CD4-positive, alpha-beta T cell treated with Interleukin-12 subunit alpha and Interleukin-12 subunit beta, for 1 hour (primary cell): ENCODE data around the gene CPHXL2.

Experiments used
- DNase-seq: peaks from one replicate; pipeline ENCODE4 v3.0.0-alpha.2; 2020

Gene CPHXL2

GRCh38 chr16:75676909-75677308, at the start of gene CPHXL2:
Gene CPHXL2 (minus strand): TSS chr16:75677009. CDS start chr16:75676999, 10 bp downstream.
- no peak for DNase-seq

- DNase-seq = no peak
Observed at GRCh38 chr16:75726390-75726789, 49.6 kb upstream of the CPHXL2 start, which contains the start of gene CPHXL. Gene CPHXL (minus strand): TSS chr16:75726490. CDS start chr16:75726442, 48 bp downstream.

GRCh38 chr16:75718452-75718851, 41.6 kb upstream of the CPHXL2 start:
- DNase-seq = no peak

GRCh38 chr16:75714661-75715060, 37.9 kb upstream of the CPHXL2 start:
- no peak for DNase-seq

GRCh38 chr16:75710344-75710743, 33.5 kb upstream of the CPHXL2 start:
- no peak for DNase-seq

- no peak for DNase-seq
Observed at GRCh38 chr16:75703306-75703705, 26.5 kb upstream of the CPHXL2 start.

GRCh38 chr16:75702242-75702641, 25.4 kb upstream of the CPHXL2 start:
- DNase-seq = no peak

- no peak for DNase-seq
Observed at GRCh38 chr16:75701361-75701760, 24.6 kb upstream of the CPHXL2 start, which contains the start of gene DUXB. Gene DUXB (minus strand): TSS chr16:75701461. CDS start chr16:75701418, 43 bp downstream.

GRCh38 chr16:75697571-75697970, 20.8 kb upstream of the CPHXL2 start:
- DNase-seq = no peak

GRCh38 chr16:75695708-75696107, 18.9 kb upstream of the CPHXL2 start:
- peak; percentile 0 for DNase-seq

GRCh38 chr16:75687361-75687760, 10.6 kb upstream of the CPHXL2 start:
- no peak for DNase-seq

- no peak for DNase-seq
Observed at GRCh38 chr16:75682308-75682707, 5.5 kb upstream of the CPHXL2 start.

- DNase-seq = no peak
Observed at GRCh38 chr16:75679366-75679765, 2.6 kb upstream of the CPHXL2 start.

GRCh38 chr16:75667503-75667902, 9.3 kb downstream of the CPHXL2 start:
- no peak for DNase-seq

- DNase-seq = no peak
Observed at GRCh38 chr16:75660726-75661302, 16.0 kb downstream of the CPHXL2 start.

- no peak for DNase-seq
Observed at GRCh38 chr16:75660321-75660720, 16.5 kb downstream of the CPHXL2 start.

- DNase-seq = no peak
Observed at GRCh38 chr16:75658175-75658574, 18.6 kb downstream of the CPHXL2 start.

GRCh38 chr16:75653922-75654321, 22.9 kb downstream of the CPHXL2 start:
- no peak for DNase-seq

GRCh38 chr16:75648265-75649076, 28.3 kb downstream of the CPHXL2 start:
- peak; percentile 88 for DNase-seq

- DNase-seq = peak; percentile 96
Observed at GRCh38 chr16:75647492-75648264, 29.1 kb downstream of the CPHXL2 start, which contains the start of the genes KARS1 and TERF2IP. Gene KARS1 (minus strand): TSS chr16:75647665. CDS start chr16:75647639, 26 bp downstream. Gene TERF2IP (plus strand): TSS chr16:75647773. CDS start chr16:75647883, 110 bp downstream.

- DNase-seq = no peak
Observed at GRCh38 chr16:75647112-75647491, 29.7 kb downstream of the CPHXL2 start.

- peak; percentile 57 for DNase-seq
Observed at GRCh38 chr16:75644240-75645012, 32.4 kb downstream of the CPHXL2 start.
